Fibroblast of pulmonary artery (primary cell): ENCODE measurements around the gene KANK2.

Source experiments
- DNase-seq: peaks from one replicate; pipeline ENCODE4 v3.0.0-alpha.2; 2010; ENCODE audit warnings: low read depth
- H3K4me3 ChIP-seq: replicated peaks from 2 replicates; pipeline ENCODE4 v1.5.1; 2011; ENCODE audit warnings: low read depth, mild to moderate bottlenecking, control low read depth, low read length, moderate library complexity
- CTCF ChIP-seq: IDR thresholded peaks from 2 replicates; pipeline ENCODE4 v1.5.1; 2011; ENCODE audit warnings: mild to moderate bottlenecking, control low read depth, low read length, inconsistent platforms; ENCODE audit errors: missing control alignments

Gene KANK2

GRCh38 chr19:11225815-11226214 lies 28.5 kb upstream of the KANK2 start:
- H3K4me3 ChIP-seq, result no peak overlapping the region
- DNase-seq, result no peak
- no peak for TF ChIP-seq CTCF

GRCh38 chr19:11225172-11225571 lies 27.8 kb upstream of the KANK2 start:
- TF ChIP-seq CTCF, result no peak
- DNase-seq, result no peak
- H3K4me3 ChIP-seq, result no peak overlapping the region

- H3K4me3 ChIP-seq, result no peak overlapping the region
- no peak for TF ChIP-seq CTCF
- DNase-seq, result no peak
Observed at GRCh38 chr19:11224429-11224828, 27.1 kb upstream of the KANK2 start.

GRCh38 chr19:11223200-11223599 lies 25.9 kb upstream of the KANK2 start:
- H3K4me3 ChIP-seq, result no peak overlapping the region
- TF ChIP-seq CTCF, result no peak
- no peak for DNase-seq

- no peak for DNase-seq
- no peak overlapping the region for H3K4me3 ChIP-seq
- no peak for TF ChIP-seq CTCF
Observed at GRCh38 chr19:11221082-11221598, 23.8 kb upstream of the KANK2 start.

GRCh38 chr19:11214387-11214786 lies 17.0 kb upstream of the KANK2 start:
- no peak for TF ChIP-seq CTCF
- H3K4me3 ChIP-seq, result no peak overlapping the region

GRCh38 chr19:11210656-11210928 lies 13.2 kb upstream of the KANK2 start:
- DNase-seq, result no peak
- no peak for TF ChIP-seq CTCF
- H3K4me3 ChIP-seq, result no peak overlapping the region

More at GRCh38 chr19:11214387-11214786, 17.0 kb upstream of the KANK2 start:
- DNase-seq, result no peak
